ENCODE results near the gene CADPS. TPM values are rescaled to one million over a fixed set of nuclear protein-coding genes. Genes with fewer than 3 reads are reported as not detected.

CADPS gene
- total RNA-seq, 1 experiment from 2014 or later = 0.48 TPM

DNA sequence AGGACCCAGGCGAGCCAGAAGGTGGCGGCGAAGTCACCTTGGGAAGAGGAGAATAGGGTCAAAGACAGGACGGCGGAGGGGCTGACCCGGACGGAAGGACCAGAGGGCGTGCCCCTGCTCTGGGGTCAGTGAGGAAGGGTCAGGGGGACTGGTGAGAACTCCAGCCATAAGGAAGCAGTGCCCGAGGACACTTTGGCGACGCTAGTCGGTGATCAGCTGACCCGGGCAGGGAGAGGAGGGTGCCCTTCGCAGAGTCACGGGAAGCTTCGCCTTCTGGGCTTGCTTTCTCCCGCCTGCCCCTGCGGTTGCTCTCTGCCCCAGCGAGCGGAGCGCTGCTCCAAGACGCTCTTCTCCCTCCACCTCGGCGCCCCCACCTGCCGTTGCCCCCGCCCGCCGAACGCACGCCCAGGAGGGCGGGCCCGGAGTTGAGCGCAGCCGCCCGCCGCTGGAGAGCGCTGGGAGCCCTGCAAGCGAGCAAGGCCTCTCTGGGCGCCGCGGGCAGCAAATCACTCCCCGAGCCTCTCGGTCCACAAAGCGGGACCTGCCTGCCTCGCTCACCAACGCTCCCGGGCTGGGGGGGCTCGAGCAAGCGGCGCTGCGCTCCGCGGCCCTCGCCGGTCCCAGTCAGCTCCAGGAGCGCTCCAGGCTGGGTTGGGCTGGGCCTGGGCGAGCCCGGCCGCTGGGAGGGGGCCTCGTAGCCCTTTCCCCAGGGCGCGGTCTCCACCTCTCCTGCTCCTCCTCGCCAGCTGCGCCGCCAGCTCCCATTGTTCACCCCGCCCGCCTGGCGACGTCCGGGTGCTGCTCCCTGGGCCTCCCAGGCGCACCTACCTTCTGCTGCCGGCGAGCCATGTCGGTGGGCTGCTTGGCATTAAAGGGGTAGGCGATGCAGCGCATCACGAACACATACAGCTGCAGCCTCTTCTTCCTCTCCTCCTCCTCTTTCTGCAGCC lies 1.2 kb downstream of the CADPS start:
- DNase-seq (ENCODE audit: low read depth) = peak; percentile 29

DNA sequence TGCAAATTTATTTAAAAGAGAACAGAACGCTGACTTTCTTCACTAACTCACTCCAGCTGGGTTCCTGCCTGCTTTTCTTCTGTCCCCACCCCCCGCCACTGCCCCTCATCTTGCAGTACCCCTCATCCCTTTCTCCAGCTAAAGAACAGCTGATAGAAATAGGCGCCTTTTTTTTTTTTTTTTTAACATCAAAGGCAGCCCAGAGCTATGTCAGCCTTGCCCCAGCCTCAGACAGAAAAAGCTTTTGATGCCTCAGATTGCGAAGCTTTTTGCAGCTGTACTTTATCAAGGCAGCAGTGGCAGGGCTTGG lies 1.8 kb downstream of the CADPS start:
- peak; percentile 23 for DNase-seq (ENCODE audit: low read depth)

DNA sequence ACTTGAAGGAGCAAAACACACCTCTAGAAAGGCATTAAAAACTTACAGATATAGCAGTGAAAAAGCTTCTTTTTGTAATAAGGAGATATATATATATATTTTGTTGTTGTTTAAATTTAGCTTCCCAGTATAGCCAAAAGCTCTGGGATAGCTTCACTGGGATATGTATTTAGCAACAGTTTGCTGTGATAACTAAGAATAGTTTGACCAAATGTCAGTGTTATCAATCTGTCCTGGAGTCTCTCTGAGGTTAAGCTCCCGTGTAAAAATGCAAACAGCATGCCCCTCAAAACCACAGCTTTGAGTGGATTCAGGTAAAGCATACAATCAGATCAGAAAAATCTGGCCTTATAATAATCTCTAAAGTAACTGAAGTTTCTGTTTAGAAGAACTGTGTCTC lies 2.9 kb downstream of the CADPS start:
- DNase-seq (ENCODE audit: low read depth) = no peak

DNA sequence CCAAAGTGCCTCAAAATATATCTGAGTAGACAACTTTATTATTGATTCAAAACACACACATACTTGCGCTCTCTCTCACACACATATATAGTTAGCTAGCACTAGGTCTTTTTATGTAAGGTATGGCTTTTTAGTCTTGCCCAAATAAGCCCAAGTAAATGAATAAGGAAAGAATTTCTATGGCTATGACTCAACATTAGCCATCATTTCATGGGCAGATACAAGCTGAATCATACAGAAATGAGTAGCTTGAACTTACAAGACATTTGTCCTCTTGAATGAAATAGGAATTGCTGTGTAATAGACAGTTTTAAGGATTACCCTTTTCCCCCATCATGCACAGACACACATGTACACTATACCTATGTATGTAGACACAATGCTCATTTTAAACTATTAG lies 4.9 kb downstream of the CADPS start:
- DNase-seq (ENCODE audit: low read depth) = peak; percentile 61

DNA sequence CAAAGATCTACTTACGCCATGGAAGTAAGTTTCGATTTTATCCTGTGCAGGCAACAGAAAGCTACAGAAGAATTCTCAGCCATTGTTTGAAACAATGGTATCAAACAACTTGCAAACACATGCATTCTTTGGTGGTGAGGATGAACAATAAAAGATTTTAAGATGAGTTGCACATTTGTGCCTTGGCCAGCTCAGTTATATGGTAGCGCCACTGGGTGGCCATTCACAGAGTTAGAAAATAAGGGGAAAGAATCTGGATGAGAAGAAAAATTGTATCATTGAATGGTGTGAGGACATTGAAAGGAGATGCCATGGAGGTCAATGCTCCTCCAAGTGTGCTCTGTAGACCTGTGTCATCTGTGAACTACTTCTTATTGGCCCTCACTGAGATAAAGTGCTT lies 11.6 kb downstream of the CADPS start:
- DNase-seq (ENCODE audit: low read depth) = no peak

DNA sequence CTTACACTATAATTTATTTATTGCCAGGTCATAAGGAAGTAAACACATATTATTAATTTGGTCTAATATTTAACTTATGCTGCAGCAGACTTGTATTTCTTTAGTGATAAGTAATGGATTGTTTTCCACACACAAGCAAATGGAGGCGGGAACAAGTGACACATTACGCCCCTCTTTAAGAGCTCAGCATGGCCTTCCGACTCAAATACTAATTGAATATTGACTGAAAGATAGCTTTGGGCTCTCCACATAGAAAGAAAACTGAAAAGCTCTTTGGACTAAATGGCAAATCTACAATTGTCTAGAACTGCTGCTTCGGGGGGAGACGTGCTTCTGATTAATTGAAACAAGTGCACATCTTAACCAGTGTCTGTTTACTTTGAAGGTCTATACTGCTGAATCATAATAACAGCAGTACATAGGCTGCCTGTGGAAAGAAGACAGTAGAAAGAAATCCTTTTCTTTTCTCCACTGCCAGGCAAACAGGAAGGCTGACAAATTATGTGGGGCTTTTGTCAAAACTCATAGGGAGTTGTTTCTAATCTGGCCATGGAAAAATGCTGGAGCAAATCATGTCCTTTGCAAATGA lies 15.9 kb downstream of the CADPS start:
- no peak for DNase-seq (ENCODE audit: low read depth)

DNA sequence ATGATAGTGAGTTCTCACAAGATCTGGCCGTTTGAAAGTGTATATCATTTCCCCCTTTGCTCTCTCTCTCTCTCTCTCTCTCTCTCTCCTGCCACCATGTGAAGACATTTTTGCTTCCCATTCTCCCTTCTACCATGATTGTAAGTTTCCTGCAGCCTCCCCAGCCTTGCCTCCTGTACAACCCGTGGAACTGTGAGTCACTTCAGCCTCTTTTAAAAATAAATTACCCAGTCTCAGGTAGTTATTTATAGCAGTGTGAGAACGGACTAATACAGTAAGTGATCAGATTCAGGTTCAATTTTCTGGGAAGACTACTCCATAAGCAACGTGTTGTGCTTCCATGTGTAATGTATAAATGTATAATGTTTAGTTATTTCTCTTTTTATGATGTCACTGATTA lies 29.2 kb downstream of the CADPS start:
- DNase-seq (ENCODE audit: low read depth) = no peak

DNA sequence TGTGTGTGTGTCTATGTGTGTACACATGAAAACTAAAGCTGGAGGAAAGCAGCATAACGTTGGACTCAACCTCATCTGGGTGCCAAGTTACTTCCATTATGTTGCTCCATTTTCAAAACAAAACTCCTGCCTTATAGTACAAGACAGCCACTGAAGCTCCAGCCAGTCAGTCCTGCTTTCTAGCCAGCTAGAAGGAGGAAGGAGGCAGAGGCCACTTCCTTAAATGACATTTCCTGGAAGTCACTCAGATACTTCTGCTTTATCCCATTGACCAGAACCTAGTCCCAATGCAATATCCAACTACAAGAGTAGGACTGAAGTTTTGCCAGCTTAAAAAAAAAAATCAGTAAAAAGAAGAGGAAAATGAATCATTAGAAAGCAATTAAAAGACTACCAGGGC lies 31.7 kb downstream of the CADPS start:
- no peak for DNase-seq (ENCODE audit: low read depth)

DNA sequence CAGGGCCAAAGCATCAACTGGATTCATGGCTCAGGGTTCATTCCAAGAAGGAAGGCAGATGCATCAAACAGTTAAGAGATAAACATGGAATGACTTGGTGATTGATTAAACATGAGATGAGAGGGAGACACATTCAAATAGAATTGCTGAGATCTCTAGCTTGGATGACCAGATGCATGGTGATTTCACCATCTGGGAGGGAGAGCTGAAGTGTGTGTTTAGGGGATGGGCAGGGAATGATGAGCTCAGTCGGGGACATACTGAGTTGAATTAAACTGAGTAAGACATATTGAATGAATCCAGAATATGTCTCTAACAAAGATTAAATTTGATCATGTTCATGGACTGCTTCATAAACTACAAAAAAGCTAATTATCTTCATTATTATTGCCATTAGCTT lies 35.5 kb downstream of the CADPS start:
- DNase-seq (ENCODE audit: low read depth) = no peak

DNA sequence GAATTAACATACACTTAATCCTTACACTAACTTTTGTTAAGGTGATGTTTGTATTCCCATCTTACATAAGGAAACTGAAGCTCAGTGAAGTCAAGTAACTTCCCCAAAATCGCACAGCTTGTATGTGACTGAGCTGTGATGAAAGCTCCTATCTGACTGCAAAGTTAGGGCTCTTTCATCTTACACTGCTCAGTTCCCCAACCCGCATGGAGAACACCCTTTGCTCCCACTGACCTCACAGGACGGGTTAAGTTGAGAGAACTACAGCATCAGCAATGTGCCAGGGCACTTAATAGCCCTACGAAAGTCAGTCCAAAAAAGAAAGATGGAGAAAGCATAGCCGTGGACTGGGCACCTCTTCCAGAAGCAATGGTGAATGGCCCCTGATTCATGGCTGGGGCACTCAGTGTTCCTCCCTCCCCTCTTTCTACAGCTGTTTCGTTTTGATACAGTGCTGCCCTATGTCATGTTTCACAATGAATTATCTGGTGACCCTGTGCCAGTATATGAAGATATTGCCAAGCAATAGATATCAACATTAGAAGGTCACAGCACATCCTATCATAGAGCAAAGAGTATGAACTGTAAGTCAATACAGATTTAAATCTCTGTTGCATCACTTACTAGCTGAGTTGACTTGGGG lies 38.0 kb downstream of the CADPS start:
- no peak for DNase-seq (ENCODE audit: low read depth)

DNA sequence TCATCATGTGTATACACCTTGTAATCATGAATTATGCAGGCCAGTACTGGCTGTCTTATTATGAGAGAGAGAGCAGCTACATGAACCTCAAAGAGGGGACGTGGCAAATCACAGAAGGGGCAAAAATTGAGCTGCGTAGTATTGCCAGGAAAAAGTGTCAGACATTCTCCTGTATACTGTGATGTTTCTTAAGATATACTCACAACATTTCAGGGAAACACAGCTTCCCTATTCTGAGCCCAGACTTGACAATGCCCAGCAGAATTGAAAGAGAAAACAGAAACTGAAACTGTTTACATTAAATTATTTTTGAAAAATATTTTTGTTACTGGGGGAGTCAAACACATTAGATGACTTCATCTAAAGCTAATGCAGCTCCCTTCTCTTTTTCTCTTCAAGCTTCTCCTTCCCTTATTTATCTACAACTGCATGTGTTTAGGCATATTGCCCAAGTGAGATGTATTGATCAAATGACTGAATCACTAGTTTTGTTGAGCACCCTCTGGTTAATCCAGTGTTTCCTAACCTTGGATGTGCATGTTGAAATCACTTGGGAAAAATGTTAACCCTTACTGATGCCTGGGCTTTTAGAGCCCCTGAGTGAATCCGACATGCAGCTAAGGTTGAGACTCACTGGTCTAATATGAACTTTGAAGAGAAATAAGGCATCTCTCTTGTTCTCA lies 39.5 kb downstream of the CADPS start:
- DNase-seq (ENCODE audit: low read depth) = no peak

DNA sequence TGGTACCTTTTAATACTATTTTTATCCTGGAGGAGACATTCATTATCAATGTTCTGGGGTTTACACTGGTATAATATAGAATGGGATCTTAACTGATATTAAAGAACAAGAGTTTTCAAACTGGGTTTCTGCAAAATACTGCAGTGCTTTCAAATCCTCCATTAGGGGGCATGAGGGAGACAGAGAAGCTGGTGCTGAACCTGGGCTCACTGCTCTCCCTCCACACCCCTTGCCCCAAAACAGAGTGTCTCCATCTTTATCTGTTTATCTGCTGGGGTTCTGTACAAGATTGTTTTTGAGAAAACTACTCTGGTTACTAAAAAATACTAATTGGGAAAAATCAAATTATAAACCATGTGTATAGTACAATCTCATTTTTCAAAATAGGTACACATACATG lies 41.7 kb downstream of the CADPS start:
- DNase-seq (ENCODE audit: low read depth) = peak; percentile 20

DNA sequence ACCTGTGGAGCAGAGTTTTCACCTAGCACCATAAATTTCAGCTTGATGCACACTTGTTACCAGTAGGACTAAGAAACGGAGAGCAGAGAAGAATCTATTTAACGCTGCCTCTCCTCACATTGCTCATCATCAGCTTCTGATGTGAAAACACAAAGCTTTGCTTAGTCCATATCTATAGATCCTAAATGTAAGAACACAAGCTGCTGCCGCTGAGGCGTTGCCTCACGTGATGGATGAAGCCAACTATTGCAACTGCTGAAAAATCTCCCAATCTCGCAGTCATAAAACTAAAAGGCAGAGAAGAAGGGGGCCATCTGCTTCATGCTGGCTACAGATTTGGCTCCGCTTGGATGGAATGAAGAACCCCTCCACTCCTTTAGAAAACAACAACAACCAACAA lies 42.7 kb downstream of the CADPS start:
- no peak for DNase-seq (ENCODE audit: low read depth)

DNA sequence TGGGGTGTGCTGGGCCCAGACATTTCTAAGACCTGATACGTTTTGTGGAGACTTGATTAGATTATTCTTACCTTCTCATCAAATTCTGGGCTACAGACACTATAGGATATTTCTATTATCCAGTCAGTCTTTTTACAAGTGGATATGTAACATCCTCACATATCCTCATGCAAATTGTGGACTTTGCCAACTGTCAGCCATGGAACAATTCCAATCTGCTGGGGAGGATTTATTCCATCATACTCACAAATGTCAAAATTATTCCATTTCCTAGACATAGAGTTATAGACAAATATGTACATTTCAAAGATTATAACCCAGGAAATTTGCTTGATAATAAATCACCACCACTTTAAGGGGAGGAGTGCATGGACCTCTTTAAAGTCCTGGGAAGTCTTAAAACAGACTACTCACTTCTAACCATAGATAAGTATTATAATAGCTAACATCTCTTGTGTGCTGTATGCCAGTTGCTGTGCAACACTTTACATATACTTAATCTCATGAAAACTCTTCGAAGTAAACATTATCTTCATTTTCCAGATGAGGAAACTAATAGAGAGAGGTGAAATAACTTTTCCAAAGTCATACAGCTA lies 44.4 kb downstream of the CADPS start:
- no peak for DNase-seq (ENCODE audit: low read depth)

DNA sequence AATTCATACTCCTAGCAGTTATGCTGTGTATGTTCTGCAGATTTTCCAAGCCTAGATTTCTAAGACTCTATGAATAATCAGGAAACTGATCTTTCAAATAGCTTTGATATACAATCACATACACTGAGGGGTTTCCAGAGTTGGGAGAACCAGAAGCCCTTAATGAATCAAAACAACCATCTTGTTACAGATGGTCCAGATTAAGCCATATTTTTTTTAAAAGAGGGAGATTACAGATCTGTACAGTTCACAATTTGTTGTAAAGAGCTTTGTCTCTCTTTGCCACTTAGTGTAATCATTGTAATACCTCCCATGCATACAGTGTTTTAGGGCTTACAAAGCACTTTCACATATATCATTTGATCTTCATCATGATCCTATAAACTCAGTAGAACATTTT lies 47.7 kb downstream of the CADPS start:
- DNase-seq (ENCODE audit: low read depth) = no peak

DNA sequence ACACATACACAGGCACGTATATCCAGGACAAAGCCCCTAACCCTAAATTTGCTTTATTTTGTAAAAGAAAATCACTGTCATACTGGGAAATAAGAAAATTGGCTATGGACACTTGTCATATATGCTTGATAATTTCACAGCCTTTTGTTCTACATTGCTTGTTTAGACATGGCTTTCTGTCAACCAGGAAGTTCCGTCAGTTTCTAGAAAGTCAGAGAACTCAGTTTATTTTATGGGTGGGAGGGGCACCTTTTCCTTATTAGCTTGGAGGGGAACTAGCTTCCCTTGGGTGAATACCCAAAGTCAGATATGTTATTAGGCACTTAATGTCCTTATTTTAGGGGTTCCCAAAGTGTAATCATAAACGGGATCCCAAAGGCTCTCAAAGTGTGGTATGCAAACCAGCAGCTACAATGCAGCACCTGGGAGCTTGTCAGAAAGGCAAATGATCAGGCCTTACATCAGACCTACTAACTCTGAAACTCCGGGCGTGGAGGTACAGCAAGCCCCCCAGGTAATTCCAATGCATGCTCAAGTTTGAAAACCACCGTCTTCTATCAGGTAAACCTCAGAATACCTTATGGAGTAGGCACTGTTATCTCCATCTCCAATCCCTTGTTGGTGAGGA lies 50.1 kb downstream of the CADPS start:
- no peak for DNase-seq (ENCODE audit: low read depth)

DNA sequence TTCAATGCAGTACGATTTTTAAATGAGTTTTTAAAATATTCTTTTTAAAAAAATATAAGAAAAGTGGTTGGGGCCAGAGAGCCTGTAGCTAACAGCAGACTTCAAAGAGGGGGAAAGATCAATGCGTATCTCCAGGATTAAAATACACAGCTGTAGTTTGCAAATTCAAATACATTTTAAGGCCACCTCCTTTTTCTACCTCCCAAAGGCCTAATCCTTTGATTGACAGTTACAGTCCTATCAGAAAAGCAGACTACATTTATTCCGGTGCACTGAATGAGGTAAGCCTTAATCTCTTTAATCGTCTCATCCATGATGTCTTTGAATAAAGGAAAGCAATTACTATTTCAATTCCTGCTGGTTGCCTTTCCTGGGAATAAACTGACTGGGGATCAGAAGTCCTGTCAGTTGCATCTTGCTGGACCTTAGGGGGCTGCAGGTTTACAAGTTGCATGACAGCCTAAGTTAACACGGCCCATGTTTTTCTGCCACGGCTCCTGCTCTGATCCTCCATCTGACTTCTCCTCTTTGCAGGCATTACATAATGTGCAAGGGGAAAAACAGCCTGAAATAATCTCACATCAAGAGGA lies 51.7 kb downstream of the CADPS start:
- DNase-seq (ENCODE audit: low read depth) = no peak

DNA sequence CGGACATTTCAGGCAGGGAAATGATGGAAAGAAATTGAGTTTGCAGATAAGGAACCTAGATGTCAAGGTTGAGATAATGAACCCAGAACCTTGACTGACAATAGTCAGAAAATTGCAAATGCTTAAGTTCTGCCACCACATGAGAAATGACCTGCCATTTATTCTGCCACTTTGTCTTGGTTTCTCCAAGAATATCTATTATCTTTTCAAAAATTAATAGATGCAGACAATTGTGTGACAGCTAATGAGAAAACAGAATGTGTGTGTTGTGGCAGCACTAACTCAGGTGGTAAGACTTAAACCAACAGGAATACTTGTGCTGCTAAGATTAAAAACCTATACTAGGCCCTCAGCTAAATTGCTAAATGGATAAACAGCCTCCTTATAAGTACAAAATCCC lies 52.3 kb downstream of the CADPS start:
- DNase-seq (ENCODE audit: low read depth) = no peak

DNA sequence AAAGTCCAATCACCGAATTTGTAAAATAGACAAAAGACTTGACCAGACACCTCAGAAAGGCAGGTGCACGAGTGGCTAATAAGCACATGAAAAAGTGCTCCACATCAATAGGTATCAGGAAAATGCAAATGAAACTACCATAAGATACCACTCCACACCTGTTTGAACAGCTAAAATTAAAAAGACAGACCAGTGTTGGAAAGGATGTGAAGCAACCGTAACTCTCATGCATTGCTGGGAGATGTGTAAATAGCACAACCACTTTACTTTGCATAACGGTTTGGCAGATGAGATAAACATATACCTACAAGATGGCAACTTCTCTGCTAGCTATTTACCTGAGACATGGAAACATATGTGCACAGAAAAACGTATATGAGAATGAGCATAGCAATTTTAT lies 56.9 kb downstream of the CADPS start:
- no peak for DNase-seq (ENCODE audit: low read depth)

DNA sequence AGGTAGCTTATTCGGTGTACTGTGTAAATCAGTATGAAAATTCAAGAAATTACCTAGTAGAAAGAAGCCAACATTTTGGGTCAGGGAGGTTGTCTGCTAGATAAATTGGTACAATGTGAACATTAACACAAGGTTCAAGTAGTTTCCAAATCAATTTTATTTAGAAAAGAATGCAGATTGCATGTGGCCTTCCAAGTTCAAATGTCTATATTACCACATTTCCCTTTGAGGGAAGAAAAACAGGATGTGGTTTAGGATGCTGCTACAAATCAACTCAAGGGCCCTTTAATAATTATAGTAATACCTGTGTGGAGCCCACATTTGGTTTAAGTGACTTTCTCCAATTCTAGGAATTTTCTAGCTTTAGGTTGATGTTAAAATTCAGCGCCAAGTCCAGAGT lies 57.5 kb downstream of the CADPS start:
- DNase-seq (ENCODE audit: low read depth) = no peak

DNA sequence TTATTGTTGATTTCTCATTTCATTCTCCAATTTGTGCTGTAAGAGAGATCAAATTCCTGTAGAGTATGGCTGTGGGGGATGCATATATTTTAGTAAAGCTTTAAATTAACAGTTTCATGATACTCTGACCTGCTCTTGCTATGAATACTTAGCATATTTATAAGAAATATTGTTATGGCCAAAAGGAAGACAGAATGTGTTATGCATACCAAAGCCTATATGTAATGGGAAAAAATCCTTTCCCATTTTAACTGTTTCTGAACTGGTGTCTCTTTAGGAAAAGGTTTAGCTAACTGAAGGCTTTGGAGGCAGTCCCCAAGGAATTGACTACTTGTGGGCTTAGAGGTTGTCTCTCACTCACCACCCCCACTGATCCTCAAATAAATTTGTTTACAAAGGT lies 59.2 kb downstream of the CADPS start:
- DNase-seq (ENCODE audit: low read depth) = no peak
